Gastroesophageal sphincter (tissue), 3 donors: ENCODE data around the gene CTNNA3.

Experiments
- EP300 ChIP-seq: sonication (generic); formaldehyde crosslinking; IDR thresholded peaks from one replicate; pipeline ENCODE4 v1.6.1; 2017; ENCODE audit warnings: antibody characterized with exemption, mild to moderate bottlenecking
- POLR2A ChIP-seq, 2 donors: fragments of 450-650 bp; IDR thresholded peaks; one replicate each; pipeline ENCODE4 v1.6.1; 2017; ENCODE audit warnings: antibody characterized with exemption in 2 of 2, mild to moderate bottlenecking in 2 of 2, moderate library complexity in 1 of 2
- POLR2AphosphoS5 ChIP-seq: sonication (generic); formaldehyde crosslinking; IDR thresholded peaks from one replicate; pipeline ENCODE4 v1.6.1; 2017; ENCODE audit warnings: antibody characterized with exemption
- TF ChIP-seq, protein P1 (sequence below), 4 experiments: fragments of 200-600 bp in 2 of 4; fragments of 450-650 bp in 2 of 4; sonication (generic) in 1 of 4; IDR thresholded peaks; one replicate each; pipeline ENCODE4 v1.5.1; 2017 to 2019; ENCODE audit warnings: antibody characterized with exemption in 4 of 4, mild to moderate bottlenecking in 2 of 4, moderate library complexity in 2 of 4

- TF ChIP-seq POLR2AphosphoS5 (no peak), POLR2A (IDR thresholded peaks at IDR 0.05) (no peak), EP300 (no peak)
- TF ChIP-seq, protein P1, sequence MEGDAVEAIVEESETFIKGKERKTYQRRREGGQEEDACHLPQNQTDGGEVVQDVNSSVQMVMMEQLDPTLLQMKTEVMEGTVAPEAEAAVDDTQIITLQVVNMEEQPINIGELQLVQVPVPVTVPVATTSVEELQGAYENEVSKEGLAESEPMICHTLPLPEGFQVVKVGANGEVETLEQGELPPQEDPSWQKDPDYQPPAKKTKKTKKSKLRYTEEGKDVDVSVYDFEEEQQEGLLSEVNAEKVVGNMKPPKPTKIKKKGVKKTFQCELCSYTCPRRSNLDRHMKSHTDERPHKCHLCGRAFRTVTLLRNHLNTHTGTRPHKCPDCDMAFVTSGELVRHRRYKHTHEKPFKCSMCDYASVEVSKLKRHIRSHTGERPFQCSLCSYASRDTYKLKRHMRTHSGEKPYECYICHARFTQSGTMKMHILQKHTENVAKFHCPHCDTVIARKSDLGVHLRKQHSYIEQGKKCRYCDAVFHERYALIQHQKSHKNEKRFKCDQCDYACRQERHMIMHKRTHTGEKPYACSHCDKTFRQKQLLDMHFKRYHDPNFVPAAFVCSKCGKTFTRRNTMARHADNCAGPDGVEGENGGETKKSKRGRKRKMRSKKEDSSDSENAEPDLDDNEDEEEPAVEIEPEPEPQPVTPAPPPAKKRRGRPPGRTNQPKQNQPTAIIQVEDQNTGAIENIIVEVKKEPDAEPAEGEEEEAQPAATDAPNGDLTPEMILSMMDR (IDR thresholded peaks at IDR 0.05): no peak
Observed at GRCh38 chr10:65952086-65952485, 1743.9 kb downstream of the CTNNA3 start.
